GM19238 (cell line): ENCODE results near the gene SOX8.

Experiments used
- DNase-seq: peaks from one replicate; pipeline ENCODE4 v3.0.0; 2011; ENCODE audit warnings: low spot score; ENCODE audit not compliant: insufficient read length

Gene SOX8

GRCh38 chr16:972316-973002 is 9.1 kb upstream of the SOX8 start:
- no peak for DNase-seq

DNA sequence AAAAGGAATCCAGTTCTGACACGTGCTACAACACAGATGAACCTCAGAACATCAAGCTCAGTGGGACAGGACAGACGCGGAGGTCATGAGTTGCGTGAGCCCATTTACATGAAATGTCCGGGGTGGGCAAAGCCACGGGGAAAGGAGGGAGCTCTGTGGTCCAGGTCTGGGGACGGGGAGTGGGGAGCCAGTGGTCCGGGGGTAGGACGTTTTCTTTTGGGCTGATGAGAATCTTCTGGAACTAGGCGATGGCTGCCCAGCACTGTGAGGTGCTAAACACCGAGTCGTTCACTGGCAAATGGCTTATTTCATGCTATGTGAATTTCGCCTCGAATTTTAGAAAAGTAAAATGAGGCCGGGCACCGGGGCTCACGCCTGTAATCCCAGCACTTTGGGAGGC is 8.2 kb upstream of the SOX8 start:
- no peak for DNase-seq

GRCh38 chr16:974001-974601 is 7.5 kb upstream of the SOX8 start:
- DNase-seq, result no peak

DNA sequence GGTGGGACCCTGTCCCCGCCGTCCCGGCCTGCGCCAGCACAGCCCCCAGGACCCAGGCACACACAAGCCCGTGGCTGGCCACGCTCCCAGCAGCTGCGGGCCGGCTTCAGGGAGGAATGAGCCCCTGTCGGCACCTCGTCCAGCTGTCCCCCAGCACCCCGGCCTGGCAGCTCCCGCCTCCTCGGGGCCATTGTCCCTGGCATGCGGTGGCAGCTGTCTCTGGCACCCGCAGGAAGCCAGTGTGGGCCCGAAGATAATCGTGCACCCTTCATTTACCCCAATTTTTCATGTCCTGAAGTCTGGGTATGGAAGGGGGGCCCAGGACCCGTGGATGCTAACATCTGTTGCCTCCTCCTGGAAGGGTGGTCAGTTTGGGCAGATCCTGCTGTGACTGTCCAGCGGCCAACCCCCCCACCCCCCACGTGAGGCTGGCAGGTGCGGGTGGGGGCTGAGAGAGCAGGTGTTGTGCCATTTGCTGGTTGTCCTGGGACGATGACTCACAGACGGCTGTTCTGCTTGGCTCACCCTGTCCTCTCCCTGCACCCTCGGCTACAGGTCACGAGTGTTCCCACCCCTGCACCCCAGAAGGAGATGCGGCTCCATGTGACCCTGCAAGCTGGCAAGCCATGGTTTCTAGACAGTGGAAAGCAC is 6.8 kb upstream of the SOX8 start:
- DNase-seq, result no peak

GRCh38 chr16:975291-975690 is 6.3 kb upstream of the SOX8 start:
- no peak for DNase-seq

DNA sequence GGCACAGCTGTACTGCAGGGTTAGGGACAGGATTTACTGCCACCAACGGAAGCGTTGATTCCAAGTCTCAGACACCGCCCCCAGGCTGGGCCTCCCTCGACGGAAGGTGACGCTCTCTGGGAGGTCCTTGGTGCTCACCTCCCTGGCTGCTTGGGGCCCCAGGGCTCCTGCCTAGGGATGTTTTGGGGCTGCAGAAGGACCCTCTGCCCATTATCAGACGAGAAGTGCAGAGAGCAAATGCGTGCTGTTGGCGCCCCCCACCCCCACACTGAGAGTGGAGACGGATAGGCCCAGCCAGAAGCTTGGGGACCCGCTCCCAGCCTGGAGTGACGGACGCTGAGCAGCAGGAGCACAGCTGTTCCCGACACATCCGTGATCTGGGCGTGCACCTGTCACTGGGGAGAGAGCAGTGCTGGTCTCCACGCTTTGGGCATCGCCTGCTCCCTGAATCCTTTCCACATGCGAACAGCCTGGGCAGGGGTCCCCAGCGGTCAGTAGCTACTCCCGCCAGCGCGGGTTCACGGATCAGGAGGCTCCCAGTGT is 5.1 kb upstream of the SOX8 start:
- DNase-seq, result no peak

DNA sequence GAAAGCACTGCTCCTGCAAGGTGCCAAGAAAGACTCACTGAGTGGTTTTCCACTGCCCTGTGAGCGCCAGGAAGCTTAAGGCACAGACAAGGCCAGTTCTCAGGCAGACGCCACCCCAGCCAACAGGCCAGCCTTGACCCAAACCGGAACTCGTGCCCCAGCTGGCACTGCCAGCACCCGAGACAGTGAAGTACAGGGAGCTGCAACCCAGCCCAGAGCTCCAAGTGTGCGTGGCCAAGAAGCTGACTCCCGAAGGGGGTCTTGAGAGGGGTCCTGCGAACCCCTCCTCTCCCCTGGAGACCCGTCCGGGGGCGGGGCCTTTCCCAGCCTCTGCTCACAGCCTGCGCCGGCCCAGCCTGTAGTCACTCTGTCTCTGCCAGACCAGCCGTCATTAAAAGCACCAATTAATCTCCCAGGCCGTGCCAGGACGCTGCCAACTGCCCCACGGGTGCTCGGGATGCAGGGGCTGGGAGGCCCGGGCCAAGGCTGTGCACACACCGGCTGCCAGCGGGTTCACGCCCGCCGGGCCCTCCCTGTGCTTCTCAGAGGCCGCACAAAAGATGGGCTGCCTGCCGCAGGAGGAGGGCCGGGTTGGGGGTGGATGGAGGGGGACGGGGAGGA is 4.4 kb upstream of the SOX8 start:
- no peak for DNase-seq

DNA sequence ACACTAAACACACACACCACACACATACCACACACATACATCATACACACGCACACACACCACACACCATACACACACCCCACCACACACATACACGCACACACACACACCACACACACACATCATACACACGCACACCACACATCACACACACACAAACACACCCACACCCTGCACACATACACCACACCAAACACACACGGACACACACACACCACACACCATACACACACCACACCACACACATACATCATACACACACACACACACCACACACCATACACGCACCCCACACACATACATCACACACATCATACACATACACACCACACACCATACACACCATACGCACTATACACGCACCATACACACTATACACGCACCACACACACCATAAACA is 3.7 kb upstream of the SOX8 start:
- no peak for DNase-seq

- no peak for DNase-seq
Measured at GRCh38 chr16:978403-978802, 3.2 kb upstream of the SOX8 start.

GRCh38 chr16:979147-979546 is 2.4 kb upstream of the SOX8 start:
- no peak for DNase-seq

DNA sequence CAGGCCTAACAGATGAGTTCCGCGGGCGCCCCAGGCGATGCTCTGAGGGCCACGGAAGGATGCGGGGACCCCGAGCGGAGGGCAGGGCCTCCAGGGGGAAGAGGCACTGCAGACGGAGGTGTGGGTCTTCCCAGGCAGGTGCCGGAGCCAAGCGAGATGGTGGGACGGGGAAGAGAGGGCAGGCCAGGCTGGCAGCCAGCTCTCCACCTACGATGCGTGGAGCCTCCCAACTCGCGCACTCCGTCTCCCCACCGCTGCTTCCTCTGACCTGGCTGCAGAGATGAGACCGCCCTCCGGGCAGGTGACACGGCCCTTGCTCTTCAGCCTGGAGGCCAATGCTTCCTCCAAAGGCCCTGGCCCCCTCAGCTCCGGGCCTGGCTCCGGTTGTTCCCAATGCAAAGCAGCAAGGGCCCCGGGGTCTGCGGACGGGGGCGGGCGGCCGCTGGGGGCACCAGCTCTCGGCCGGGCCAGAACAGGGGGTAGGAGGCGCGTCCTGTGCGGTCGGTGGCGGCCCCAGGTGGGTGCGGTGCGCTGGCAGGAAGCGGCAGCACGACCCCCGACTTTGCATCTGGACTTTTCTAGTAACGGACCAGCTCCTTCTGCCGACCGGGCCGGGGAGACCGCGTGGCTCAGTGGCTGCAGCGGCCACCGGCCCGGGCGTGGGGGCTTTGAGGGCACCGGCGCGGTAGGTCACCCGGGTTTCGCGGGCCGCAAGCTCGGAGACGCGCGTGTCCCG is 1.5 kb upstream of the SOX8 start:
- no peak for DNase-seq

DNA sequence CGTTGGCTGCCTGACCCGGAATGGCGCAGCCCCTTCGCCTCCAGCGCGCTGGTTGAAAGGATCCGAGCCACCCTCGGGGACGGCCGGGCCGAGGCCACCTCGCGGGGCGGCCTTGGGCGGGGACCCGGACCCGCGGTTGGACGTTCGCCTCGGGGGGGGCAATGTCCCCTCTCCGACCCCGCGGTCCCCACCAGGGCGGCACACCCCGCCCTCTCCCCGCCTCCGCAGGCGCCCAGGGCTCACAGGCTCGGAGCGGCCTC is 1.0 kb upstream of the SOX8 start:
- no peak for DNase-seq

DNA sequence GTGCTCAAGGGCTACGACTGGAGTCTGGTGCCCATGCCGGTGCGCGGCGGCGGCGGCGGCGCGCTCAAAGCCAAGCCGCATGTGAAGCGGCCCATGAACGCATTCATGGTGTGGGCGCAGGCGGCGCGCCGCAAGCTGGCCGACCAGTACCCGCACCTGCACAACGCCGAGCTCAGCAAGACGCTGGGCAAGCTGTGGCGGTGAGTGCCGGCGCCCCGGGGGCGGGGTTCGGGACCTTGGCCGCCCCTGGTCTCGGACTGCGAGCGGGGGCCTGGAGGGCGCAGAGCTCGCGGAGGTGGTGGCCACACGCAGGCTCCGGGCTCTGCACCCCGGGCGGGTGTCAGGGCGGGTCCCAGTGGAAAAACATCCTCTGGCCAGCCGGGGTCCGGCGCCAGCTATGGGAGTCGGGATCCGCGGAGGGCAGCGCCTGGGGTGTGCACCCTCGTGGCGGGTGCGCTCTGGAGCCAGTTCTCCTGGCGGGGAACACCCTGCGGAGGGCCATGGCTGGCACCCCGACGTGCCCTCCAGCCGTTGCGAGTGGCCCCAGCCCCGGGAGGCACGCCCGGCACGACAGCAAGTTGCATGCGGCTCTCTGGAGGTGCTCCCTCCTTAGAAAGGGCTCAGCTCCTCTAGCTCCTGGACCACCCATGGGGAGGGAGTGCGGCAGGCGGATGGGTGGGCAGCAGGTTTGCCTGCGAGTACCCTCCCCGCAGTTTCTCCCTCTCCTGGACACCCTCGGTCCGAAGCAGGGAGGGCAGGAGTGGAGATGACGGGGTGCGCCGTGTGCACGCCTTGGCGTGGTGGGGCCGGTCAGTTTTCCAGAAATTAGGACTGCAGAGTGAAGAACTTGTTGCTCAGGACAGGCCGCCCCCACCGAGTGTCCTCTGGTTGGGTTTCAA is 824 bp downstream of the SOX8 start:
- no peak for DNase-seq

GRCh38 chr16:983044-984030 is 1.8 kb downstream of the SOX8 start:
- DNase-seq, result no peak

DNA sequence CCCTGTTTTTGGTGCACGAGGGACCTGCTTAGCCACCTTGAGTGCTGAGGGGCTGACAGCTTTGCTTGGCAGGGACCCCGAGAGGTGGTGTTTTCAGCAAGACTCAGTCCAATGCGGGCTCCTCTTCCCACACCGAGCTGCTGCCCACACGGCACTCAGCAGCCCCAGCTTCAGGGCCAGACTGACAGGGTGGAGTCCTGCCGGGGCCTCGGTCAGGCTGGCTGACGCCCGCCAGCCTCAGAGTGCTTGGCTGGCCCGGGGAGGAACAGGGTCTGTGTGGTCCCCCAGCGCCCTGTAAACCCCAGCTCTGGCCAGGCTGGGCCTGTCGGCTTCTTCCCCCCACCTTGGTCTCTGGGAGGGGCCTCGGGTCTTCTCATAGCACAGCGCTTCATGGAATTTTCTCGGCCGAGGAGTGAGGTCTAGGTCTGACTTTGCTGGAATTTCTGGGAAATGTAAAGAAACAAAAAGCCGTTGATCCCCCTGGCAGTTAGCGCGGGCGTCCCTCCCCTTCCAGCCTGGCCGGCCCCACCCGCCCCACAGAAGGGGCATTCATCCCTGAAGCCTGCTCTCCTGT is 2.6 kb downstream of the SOX8 start:
- DNase-seq, result no peak

DNA sequence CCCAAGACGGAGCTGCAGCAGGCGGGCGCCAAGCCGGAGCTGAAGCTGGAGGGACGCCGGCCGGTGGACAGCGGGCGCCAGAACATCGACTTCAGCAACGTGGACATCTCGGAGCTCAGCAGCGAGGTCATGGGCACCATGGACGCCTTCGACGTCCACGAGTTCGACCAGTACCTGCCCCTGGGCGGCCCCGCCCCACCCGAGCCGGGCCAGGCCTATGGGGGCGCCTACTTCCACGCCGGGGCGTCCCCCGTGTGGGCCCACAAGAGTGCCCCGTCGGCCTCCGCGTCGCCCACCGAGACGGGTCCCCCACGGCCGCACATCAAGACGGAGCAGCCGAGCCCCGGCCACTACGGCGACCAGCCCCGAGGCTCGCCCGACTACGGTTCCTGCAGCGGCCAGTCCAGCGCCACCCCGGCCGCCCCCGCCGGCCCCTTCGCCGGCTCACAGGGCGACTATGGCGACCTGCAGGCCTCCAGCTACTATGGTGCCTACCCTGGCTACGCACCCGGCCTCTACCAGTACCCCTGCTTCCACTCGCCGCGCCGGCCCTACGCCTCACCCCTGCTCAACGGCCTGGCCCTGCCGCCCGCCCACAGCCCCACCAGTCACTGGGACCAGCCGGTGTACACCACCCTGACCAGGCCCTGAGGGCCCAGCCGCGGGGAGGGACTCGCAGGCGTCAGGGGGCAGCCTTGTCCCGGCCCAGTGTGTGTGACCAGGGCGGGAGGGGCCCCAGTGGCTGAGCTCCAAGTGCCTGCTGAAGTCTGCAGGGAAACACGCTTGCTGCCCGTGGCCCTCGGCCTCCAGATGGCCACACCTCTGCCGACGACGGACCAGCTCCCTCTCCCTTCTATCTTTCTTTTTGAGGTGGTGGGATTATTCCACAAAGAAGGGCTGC is 3.4 kb downstream of the SOX8 start:
- DNase-seq, result no peak

- no peak for DNase-seq
Measured at GRCh38 chr16:985646-986400, 4.3 kb downstream of the SOX8 start.

- no peak for DNase-seq
Measured at GRCh38 chr16:986411-986810, 4.8 kb downstream of the SOX8 start.
